Activated CD4-positive, alpha-beta T cell treated with anti-CD3 and anti-CD28 coated beads, Interleukin-2, amount 10 ng/mL, durations not matched to agents 24 days and 14 days (primary cell): Measurements from ENCODE around the gene TLDC2. TPM values are rescaled to one million over a fixed set of nuclear protein-coding genes. Genes with fewer than 3 reads are reported as not detected.

Experiments used
- DNase-seq: peaks from one replicate; pipeline ENCODE4 v3.0.0; 2022
- H3K27ac Mint-ChIP-seq: one replicate; pipeline ENCODE4 v1.8.0; 2022; ENCODE audit warnings: mild to moderate bottlenecking, mixed read lengths
- H3K27me3 Mint-ChIP-seq: one replicate; pipeline ENCODE4 v1.8.0; 2022; ENCODE audit warnings: mixed read lengths
- H3K36me3 Mint-ChIP-seq: one replicate; pipeline ENCODE4 v1.8.0; 2022; ENCODE audit warnings: low read depth, mild to moderate bottlenecking, mixed read lengths
- H3K4me1 Mint-ChIP-seq: one replicate; pipeline ENCODE4 v1.8.0; 2021; ENCODE audit warnings: mixed read lengths
- H3K4me3 Mint-ChIP-seq: one replicate; pipeline ENCODE4 v1.8.0; 2022; ENCODE audit warnings: mild to moderate bottlenecking, moderate library complexity, mixed read lengths
- H3K9me3 Mint-ChIP-seq: one replicate; pipeline ENCODE4 v1.8.0; 2021; ENCODE audit warnings: mixed read lengths
- intact Hi-C: fragments of 100-400 bp; cut with micrococcal nuclease; formaldehyde crosslinking; loops from one replicate; pipeline ENCODE4 v1.15.1; 2023
- total RNA-seq: library from RNA; stranded (reverse); gene quantifications from 2 replicates; pipeline ENCODE4 v1.2.3, GENCODE V29; 2022

TLDC2 gene
- total RNA-seq, 1 donor from 2014 or later = not detected

DNA sequence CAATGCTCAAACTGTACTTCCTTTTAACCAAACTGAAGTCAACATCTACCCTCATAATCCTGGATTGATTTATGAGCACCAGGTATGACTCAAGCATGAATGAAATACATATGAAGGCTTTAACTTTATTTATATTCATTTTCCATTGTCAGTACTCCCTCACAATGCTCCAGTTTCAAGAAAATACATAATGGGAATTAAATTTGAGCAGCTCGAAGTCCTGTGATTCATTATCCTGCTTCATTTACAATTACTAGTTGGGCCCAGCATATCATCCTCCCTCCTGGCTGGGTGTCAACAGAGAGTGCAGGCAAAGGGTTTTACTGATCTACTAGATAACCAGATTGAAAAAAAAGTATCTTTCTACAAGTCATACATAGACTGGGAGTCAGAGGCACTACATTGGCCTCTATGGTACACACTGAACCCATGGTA lies 65.5 kb downstream of the TLDC2 start:
- H3K9me3 Mint-ChIP-seq = no peaks in the 10 kb centered on the region
- peak overlapping the region; percentile 43 for H3K4me3 Mint-ChIP-seq
- peaks cover 66% of the 10 kb centered on the region for H3K36me3 Mint-ChIP-seq
- intact Hi-C loops = no loop called here
- H3K4me1 Mint-ChIP-seq = peaks cover 50% of the 10 kb centered on the region
- no peak for DNase-seq
- H3K27ac Mint-ChIP-seq = peak overlapping the region; percentile 90
- no peaks in the 10 kb centered on the region for H3K27me3 Mint-ChIP-seq

Other genes starting within 250 kb of the TLDC2 start
- gene SLA2, start 229.9 kb upstream of the TLDC2 start, total RNA-seq = 59.0 and 59.6 TPM in 2 replicates
- gene NDRG3, start 130.0 kb upstream of the TLDC2 start, total RNA-seq = 24.7 and 25.3 TPM in 2 replicates
- 23.8 and 24.5 TPM in 2 replicates for gene DSN1, start 102.4 kb upstream of the TLDC2 start, total RNA-seq
- gene SAMHD1, start 75.6 kb downstream of the TLDC2 start, total RNA-seq = 51.6 TPM in 2 replicates
- 50.9 and 52.7 TPM in 2 replicates for gene RBL1, start 219.9 kb downstream of the TLDC2 start, total RNA-seq